ENCODE results near the gene ELK3.

- TF ChIP-seq, protein P1, sequence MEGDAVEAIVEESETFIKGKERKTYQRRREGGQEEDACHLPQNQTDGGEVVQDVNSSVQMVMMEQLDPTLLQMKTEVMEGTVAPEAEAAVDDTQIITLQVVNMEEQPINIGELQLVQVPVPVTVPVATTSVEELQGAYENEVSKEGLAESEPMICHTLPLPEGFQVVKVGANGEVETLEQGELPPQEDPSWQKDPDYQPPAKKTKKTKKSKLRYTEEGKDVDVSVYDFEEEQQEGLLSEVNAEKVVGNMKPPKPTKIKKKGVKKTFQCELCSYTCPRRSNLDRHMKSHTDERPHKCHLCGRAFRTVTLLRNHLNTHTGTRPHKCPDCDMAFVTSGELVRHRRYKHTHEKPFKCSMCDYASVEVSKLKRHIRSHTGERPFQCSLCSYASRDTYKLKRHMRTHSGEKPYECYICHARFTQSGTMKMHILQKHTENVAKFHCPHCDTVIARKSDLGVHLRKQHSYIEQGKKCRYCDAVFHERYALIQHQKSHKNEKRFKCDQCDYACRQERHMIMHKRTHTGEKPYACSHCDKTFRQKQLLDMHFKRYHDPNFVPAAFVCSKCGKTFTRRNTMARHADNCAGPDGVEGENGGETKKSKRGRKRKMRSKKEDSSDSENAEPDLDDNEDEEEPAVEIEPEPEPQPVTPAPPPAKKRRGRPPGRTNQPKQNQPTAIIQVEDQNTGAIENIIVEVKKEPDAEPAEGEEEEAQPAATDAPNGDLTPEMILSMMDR (IDR thresholded peaks at IDR 0.05; ENCODE audit: control extremely low read depth in 1 of 3, insufficient read depth in 1 of 3, low read depth in 1 of 3, low read length in 3 of 3) = no peak
- TF ChIP-seq EGR1 (IDR thresholded peaks at IDR 0.05; ENCODE audit: borderline replicate concordance, low read depth, low read length) (no peak), TBP (IDR thresholded peaks at IDR 0.05; ENCODE audit: low read depth, low read length) (no peak), RNF2 (IDR thresholded peaks at IDR 0.05; ENCODE audit: borderline replicate concordance, low read depth, low read length, missing control alignments, poor library complexity, severe bottlenecking) (no peak), CHD1 (IDR thresholded peaks at IDR 0.05; ENCODE audit: low read depth, low read length) (no peak), TEAD4 (IDR thresholded peaks at IDR 0.05; ENCODE audit: low read depth, low read length) (no peak), RFX5 (IDR thresholded peaks at IDR 0.05; ENCODE audit: borderline replicate concordance, low read depth, low read length) (no peak), JUN (IDR thresholded peaks at IDR 0.05; ENCODE audit: low read depth, low read length) (no peak), POLR2AphosphoS5 (IDR thresholded peaks at IDR 0.05; ENCODE audit: low read depth, low read length) (no peak), CREB1 (IDR thresholded peaks at IDR 0.05) (no peak)
Measured at GRCh38 chr12:96204381-96204780, 10.2 kb downstream of the ELK3 start.
